GM18511 (cell line): Measurements from ENCODE around the gene DLG2.

Source experiments
- ATAC-seq: cut with Tn5 transposase; IDR thresholded peaks from one replicate; pipeline ENCODE4 v1.9.1; 2021; ENCODE audit warnings: mild to moderate bottlenecking, moderate library complexity; ENCODE audit not compliant: unreplicated experiment

Gene DLG2

DNA sequence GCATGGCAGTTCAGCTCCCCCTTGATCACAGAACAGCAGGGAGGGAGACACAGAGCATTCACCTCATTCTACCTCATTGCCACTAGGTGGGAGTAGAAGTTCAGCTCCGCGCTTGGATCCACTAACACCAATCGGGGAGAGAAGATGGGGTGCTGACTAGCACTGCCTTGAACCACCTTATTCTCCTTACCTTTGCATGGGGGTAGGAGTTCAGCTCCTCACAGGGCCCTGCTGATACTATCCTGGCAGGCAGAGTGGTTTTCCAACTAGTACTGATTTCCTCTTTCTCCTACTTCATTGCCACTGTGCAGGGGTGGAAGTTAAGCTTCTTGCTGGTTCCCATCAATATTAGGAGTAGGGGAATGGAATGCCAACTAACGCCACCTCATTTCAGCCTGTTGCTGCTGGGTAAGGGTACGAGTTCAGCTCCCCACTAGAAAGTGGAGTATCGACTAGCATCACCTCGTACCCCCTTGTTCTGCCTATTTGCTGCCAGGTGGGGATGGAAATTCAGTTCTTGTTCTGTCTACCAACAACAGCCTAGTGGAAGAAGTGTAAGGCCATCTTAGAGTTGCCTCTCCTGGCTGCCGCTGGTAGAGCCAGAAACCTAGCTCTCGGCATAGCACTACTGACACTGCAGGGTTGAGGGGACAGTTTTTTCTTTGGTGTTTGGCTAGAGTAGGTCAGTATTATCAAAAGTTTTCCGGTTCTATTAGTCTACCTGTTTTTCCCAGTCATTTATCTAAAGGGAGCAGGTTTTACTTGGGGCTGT lies 1790.1 kb downstream of the DLG2 start:
- ATAC-seq = peak; percentile 79

DNA sequence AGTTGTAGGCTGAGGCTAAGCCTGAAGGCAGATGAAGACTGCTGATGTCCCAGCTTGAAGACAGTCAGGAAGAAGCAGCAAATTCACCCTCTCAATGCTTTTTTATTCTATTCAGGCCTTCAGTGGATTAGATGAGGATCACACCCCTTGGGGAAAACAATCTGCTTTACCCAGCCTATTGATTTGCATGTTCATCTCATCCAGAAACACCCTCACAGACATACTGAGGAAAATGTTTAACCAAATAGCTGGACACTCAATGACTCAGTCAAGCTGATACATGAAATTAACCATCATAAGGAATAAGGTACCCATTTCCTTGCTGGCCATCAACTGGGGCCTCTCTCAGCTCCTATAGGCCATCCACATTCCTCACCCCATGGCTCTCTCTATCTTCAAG lies 1791.1 kb downstream of the DLG2 start:
- peak; percentile 19 for ATAC-seq

DNA sequence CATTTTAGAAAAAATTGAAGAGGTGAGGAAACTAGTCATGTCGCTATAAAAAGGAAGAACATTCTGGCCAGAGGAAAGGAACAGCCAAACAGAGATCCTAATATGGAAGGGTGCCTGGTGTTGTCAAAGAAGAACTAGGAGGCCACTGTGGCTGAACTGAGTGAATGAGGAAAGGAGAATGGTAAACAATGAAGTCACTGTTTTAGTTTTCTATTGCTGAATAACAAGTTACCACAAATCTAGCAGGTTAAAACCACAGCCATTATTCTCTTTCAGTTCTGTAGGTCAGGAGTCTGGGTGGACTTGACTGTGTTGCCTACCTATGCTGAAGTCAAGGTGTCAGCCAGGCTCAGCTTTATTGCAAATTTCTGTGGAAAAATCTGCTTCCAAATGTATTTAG lies 1791.7 kb downstream of the DLG2 start:
- ATAC-seq = peak; percentile 82

DNA sequence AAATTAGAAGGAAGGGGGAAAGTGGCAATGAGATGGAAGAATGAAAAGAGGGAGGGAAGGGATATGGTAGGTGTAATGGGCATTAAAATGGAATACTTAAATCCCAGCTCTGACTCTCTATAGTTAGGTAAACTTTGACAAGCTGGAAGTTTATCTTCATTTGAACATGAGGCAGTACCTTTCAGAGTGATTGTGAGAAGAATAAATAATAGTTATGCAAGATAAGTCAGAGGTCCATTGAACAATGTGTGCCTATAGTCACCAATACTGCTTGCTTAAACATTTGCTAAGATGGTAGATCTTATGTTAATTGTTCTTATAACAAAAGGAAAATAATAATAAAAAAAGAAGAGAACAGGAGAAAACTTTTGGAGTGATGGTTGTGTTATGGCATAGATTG lies 1795.2 kb downstream of the DLG2 start:
- no peak for ATAC-seq

DNA sequence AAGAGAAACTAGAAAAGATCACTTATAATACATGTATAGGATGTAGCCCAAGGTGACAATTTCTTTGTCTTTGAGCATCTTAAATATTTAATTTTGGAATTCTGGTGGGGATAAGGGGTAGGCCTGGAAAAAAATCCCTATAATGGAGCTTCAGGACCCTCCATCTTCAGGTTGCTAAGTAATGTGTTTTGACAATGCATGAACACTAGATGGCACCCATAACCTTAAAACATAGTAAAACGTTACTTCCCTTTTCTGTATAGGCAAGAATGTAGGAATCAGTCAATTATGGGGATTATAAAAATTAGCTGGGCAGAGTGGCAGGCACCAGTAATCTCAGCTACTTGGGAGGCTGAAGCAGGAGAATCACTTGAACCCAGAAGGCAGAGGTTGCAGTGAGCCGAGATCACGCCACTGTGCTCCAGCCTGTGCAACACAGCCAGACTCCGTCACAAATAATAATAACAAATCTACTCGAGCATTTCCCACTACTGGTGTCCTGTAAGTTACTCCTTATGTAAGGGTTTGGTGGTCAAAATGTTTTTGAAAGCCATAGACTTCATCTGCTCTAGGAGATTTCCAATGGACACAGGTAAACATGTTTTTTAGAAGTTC lies 1799.1 kb downstream of the DLG2 start:
- ATAC-seq = peak; percentile 87

DNA sequence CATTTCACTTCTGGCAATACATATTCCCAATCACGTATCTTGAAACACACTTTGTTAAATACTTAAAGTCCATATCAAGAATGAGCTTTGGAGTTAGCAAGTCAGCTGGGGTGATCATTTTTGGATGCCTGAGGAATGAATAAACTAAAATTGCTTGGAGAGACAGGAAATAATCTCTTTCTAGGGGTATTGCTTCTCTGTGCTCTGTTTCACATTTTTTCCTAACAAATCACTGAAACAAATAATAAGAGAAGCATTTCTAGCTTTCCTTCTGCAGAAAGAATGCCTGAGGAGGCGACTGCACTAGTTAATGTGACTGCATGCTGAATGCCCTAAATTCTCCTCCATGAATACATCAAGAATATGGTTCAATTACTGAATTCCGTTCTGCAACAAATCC lies 1799.6 kb downstream of the DLG2 start:
- ATAC-seq = no peak

DNA sequence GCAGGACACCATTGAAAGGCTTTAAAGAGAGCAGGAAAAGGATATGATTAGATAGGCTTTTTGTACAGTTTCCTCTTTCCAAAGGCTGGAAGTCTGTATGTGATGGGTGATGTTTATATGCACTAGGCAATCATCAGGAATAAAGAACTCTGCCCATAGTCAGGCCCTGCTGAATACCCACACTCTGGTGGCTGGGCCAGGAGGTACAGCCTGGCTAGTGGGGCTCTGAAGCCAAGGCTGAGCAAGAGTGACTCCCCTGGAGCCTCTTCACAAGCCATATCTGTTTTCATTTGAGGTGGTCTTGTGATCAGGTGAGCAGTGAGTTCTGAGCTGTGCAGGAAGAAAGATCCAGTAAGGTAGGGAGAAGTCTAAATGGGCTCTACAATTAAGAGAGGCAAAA lies 1801.1 kb downstream of the DLG2 start:
- no peak for ATAC-seq

DNA sequence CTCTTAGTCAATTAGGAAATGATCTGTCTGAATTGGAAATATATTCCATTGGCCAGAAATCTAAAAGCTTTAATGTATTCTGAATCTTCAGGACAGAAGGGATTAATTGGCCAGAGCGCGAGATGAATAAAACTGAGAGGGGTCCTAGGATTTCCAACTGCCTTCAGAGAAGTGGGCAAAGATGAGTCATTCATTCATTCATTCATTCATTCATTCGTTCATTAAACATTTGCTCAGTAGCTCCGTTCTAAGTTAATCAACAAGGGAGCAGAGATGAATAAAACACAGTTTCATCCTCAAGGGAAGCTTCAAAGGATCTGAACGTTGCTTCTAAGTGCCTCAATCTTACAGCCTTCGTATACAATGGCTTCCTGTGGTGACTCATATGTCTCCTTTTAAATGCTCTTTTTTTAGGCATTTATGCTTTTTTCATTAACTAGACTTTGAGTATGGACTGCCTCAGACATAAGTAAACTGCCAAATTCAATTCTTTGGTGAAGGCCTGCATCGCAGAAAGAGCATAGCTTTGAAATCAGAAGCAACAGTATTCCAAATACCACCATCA lies 1803.6 kb downstream of the DLG2 start:
- no peak for ATAC-seq

DNA sequence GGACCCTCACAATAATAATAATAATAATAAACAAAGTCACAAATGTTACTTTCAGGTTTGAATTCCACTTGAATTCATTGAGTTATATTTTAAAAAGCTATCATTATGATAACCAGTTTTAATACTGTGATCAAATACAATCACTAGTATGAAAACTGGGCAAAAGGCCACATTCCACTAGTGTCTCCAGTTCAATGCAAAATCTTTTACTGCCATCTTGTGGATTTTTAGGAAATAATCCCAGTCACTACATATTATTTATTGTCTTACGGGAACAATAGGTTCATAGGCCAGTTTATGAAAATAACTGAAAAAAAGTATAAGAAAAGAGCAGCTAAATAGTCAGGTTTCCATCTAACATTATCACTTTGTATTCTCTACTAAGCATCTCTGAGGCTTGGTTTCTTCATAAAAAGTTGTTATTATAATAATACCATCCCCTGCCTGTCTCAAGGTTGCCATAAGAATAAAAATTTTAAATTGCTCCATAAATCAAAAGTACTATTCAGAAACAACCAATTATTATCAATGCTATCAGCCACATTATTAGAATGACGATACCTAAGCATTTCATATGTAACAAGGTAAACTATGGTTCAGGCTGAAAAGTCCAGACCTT lies 1807.1 kb downstream of the DLG2 start:
- peak; percentile 58 for ATAC-seq

DNA sequence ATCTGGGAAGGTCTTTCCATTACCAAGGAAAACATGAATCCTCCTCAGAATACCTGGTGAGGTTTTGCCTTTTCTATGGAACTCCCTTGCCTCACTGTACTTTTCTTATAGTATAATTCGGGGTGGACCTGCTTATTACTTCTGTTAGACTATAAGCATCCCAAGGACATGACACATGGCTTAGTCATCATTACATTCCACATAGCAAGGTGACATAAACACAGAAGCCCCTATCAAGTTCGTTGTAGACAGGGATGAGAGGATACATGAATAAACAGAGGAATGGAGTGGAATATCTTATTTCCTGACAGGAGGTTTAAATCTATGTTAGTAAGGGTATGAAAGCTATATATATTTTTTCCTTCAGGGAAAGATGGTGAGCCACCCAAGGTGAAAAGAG lies 1808.8 kb downstream of the DLG2 start:
- ATAC-seq = no peak

DNA sequence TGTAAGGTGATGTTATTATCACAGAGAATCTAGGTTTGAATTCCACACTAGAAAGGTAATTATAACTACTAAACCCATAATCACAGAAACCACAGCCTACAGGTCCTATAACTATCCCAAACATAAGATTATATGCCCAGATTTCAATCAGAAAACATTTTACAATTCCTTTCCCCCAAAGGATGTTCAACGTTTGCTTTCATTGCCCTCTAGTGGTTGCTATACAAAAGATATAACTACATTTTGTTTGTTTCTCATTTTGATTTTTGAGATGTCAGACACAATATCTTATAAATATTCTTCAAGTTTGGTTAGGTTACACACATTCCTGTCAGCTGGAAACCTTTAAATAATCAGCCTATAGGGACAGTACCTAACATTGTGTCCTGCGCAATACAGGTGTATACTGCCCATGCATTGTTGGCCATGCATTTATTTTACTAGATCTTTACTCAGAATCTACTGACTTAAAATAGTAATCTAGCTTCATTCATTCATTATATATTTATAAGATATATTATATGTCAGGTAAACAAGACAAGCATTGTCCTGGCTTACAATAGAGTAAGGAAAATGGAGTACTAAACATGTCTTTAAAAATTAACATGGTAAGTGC lies 1810.5 kb downstream of the DLG2 start:
- ATAC-seq = no peak

DNA sequence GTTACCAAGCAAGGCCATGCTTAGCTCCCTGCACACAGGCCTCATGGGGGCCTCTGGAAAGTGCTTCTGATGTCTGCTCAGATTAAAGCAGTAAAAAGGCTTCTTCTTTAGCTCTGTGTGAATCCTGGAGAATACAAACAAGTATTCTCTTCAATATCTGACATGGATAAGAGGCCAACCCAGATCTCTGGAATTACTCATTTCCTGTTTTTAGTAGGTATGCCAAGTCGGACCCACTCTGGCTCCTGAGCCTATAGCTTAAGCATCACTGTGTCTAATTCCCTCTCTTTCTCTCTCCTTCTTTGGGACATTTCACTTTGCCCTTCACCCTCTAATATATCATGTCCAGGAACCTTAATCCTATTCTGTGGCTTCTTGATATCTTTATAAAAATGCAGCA lies 1811.4 kb downstream of the DLG2 start:
- ATAC-seq = no peak

DNA sequence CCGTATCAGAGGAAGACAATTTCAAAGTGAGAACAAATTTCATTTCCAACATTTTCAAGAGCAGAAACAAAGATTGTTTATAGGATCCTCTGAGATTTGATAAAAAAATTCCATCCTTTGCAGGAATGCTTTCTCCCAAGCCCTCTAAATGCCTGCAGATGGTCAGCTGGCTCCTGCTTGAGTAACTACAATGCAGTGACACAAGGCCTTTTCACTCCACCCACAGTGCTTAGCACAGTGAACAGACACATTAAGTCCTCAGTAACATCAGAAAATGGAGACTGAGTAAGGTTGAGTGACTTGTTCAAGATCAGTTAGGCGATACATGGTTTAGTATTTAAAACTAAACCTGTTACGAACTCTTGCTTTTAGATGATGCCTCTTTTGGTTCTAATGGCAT lies 1813.8 kb downstream of the DLG2 start:
- ATAC-seq = no peak

DNA sequence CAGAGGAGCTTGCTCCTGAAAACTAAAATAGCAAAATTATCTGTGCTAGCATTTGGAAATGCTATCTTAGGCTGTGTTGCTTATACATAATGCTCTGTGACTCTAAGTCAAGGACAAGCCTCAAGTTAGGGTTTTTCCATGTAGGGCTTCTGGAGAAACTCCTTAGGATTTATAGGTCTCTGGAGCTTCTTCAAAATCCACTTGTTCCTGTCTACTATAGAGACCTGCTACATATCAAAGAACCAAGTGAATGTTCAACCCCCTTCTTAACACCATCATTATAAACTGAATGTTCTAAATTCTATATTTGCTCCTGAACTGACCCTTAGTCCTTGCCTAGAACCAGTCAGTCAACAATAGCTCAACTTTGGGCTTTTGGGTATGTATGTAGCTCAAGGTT lies 1817.9 kb downstream of the DLG2 start:
- ATAC-seq = no peak

DNA sequence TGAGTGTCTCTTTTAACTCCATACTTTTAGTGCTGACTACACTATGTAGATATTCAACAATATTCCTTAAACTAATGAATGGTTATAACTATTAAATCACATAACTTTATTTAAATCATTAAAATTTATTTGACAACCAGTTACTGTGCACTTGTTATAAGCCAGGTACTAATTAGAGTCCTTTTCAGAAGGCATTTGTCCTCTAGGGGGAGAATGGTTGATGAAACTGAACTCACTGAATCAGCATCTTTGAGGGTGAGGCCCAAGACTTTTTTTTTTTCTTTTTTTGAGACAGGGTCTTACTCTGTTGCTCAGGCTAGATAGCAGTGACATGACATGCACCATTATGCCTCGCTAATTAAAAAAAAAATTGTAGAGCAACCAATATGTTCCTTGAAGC lies 1825.3 kb downstream of the DLG2 start:
- no peak for ATAC-seq

DNA sequence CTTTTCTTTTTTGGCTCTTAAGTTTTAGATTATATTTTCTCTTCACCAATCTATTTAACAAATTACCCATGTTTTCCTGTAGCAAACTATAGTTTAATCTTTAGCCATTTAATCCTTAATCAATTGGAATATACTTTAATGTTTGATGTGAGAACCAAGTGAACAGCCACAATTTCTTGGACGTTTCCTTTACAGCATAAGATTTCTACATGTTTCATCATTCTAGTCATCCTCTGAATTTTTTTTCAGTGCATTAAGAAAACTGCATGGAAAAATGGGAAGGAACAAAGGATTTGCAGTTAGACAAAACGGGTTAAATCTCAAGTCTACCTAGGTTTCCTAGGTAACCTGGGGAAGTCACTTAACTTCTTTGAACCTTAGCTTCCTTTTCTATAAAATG lies 1833.8 kb downstream of the DLG2 start:
- ATAC-seq = no peak

DNA sequence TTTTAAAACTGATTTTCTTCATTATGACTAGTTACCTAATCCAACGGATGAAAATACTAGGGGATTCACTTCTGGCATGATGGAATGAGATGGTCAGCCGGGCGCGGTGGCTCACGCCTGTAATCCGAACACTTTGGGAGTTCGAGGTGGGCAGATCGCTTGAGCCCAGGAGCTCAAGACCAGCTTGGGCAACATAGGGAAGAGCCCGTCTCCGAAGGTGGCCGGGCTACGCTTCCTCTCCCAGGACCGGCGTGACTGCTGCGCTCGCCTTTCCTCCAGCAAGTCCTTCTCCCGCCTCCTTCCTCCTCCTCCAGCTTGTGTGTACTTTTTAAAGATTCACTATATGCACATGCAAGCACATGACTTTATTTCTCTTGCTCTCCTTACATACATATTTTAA lies 1835.6 kb downstream of the DLG2 start:
- ATAC-seq = no peak

DNA sequence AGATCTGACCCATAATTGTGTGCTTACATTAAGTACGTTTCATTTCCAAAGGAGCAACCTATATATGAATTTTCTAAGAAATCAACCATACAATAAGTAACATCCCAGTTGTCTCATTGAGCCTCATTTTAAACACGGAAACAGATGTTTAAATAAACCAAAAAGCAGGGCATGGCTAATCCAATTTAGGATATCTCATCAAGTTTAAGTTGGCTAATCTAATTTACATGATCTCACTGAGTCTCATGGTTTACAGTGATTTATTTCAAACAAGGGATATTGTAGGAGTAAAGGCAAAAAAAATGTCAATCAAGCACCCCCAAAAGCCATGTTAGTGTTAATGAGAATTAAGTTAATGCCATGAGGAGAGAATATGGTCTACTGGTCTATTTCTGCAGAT lies 1841.2 kb downstream of the DLG2 start:
- ATAC-seq = no peak

DNA sequence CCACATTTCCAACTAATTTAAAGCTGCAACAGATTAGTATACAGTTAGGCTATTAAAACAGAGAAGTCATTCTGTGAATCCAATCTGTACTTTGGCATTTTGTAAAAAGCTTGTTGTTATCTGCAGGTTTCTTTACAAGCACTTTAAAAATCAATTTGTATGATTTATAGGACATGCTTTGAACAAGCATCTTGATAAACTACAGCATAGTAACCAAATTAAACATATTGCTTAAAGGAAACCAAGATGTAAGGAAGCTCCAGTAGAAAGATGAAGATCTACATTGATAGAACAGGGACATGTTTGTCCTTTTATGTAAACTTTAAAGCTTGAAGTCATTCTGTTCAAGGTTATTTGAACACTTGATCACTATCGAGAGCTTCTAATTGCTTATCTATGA lies 1842.7 kb downstream of the DLG2 start:
- no peak for ATAC-seq

DNA sequence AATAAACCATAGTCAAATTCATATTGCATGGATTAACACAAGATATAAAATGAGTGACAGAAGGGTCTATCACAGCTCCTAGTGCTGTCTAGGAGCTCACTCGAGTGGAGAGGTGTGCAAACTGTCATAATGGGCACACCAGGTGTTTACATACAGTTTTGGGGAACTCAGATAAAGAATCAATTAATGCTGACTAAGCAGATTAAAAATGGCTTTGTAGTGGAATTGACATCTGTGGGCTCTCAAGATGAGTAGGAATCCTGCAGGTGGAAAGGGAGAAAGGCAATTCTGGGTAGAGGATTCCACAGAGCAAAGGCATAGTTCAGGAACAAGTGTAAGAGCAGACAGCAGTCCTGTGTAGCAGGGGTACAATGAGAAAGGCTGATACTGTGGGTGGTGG lies 1844.8 kb downstream of the DLG2 start:
- ATAC-seq = no peak

DNA sequence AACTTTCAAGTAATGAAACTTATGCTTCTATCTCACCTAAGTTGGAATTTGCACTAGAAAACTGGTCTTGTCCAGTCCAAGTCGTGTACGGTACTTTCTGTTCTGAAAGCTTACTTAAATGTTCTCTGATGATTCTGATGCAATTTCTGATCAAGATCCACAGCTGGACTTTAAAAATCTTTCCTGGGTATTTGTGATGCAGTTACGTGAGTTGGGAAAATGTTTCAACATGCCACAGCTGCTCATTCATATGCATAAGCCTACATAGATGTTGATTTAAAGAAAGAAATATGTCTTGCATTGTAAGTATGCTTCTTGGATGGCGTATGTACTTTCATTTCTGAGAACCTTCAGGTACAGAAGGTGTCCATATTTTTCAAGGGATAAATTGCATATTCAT lies 1847.3 kb downstream of the DLG2 start:
- no peak for ATAC-seq

DNA sequence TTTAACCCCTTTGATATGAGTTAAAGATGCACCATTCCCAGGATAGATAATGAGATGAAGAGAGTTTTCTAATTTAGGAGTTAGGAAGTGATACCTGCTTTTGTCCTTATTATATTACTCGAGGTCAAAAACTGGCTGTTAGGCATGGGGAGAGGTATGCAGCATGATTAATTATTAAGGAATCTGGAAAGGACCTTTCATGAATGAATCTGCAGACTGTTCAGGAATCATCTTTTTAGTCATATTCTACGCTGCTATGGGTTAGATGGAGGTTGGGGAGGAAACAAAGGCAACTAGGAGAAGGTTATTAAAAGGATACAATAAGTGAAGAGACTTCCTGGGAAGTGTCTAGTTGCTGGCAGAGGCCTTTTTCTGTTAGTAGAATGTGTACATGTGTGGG lies 1848.5 kb downstream of the DLG2 start:
- ATAC-seq = no peak
